HG03521 (cell line): ENCODE results near the gene C3orf49.
A peak's percentile ranks its signal among the peaks of the same experiment; 100 is the strongest.

Experiments used
- ATAC-seq: cut with Tn5 transposase; IDR thresholded peaks from one replicate; pipeline ENCODE4 v1.9.1; 2021; ENCODE audit warnings: mild to moderate bottlenecking, moderate library complexity; ENCODE audit not compliant: unreplicated experiment

The C3orf49 gene

GRCh38 chr3:63878394-63879060 lies 59.4 kb downstream of the C3orf49 start:
- no peak for ATAC-seq

- ATAC-seq = no peak
Observed at GRCh38 chr3:63880653-63881052, 61.6 kb downstream of the C3orf49 start.

GRCh38 chr3:63886858-63887257 lies 67.8 kb downstream of the C3orf49 start:
- no peak for ATAC-seq

GRCh38 chr3:63891518-63891917 lies 72.4 kb downstream of the C3orf49 start:
- ATAC-seq = no peak

- ATAC-seq = no peak
Observed at GRCh38 chr3:63892773-63893352, 73.8 kb downstream of the C3orf49 start.

- no peak for ATAC-seq
Observed at GRCh38 chr3:63895422-63896189, 76.5 kb downstream of the C3orf49 start.

GRCh38 chr3:63896332-63897030 lies 77.4 kb downstream of the C3orf49 start:
- ATAC-seq = peak; percentile 73
